ENCODE results near the gene TCF19.
A peak's percentile ranks its signal among the peaks of the same experiment; 100 is the strongest.
"Not testable (repeated sequence)": the region's sequence is repeated elsewhere in the genome, so short reads cannot be mapped to it uniquely, and the experiment has no call there.

TCF19 gene

GRCh38 chr6:31186052-31186734, 27.8 kb downstream of the TCF19 start:
- DNase-seq = peak; percentile 87

GRCh38 chr6:31187780-31188194, 29.4 kb downstream of the TCF19 start:
- DNase-seq = peak; percentile 32

GRCh38 chr6:31189223-31189622, 30.8 kb downstream of the TCF19 start:
- not testable (repeated sequence) for DNase-seq

GRCh38 chr6:31190488-31190887, 32.1 kb downstream of the TCF19 start:
- no peak for DNase-seq

- peak; percentile 38 for DNase-seq
These were observed 34.2 kb downstream of the TCF19 start for GRCh38 chr6:31192431-31193105.

- DNase-seq = no peak
These were observed 34.8 kb downstream of the TCF19 start for GRCh38 chr6:31193206-31193605.

GRCh38 chr6:31194061-31194834, 35.9 kb downstream of the TCF19 start:
- no peak for DNase-seq

- not testable (repeated sequence) for DNase-seq
These were observed 37.1 kb downstream of the TCF19 start for GRCh38 chr6:31195308-31195979.

- DNase-seq = not testable (repeated sequence)
These were observed 38.0 kb downstream of the TCF19 start for GRCh38 chr6:31196251-31197022.

- peak; percentile 80 for DNase-seq
These were observed 39.3 kb downstream of the TCF19 start for GRCh38 chr6:31197559-31198305.

- not testable (repeated sequence) for DNase-seq
These were observed 40.7 kb downstream of the TCF19 start for GRCh38 chr6:31199105-31199452.

GRCh38 chr6:31202259-31203166, 44.1 kb downstream of the TCF19 start:
- DNase-seq = no peak

- peak; percentile 85 for DNase-seq
These were observed 45.1 kb downstream of the TCF19 start for GRCh38 chr6:31203345-31203979.

- DNase-seq = no peak
These were observed 46.4 kb downstream of the TCF19 start for GRCh38 chr6:31204751-31205145.

- DNase-seq = no peak
These were observed 47.2 kb downstream of the TCF19 start for GRCh38 chr6:31205638-31206037.

- no peak for DNase-seq
These were observed 50.1 kb downstream of the TCF19 start for GRCh38 chr6:31208506-31208905.

- no peak for DNase-seq
These were observed 50.7 kb downstream of the TCF19 start for GRCh38 chr6:31209137-31209536.

- DNase-seq = no peak
These were observed 51.7 kb downstream of the TCF19 start for GRCh38 chr6:31210123-31210522.

- no peak for DNase-seq
These were observed 52.5 kb downstream of the TCF19 start for GRCh38 chr6:31210741-31211532.

Measured in kidney glomerular epithelial cell (primary cell).